HG03575 (cell line): ENCODE measurements around the gene PA2G4.
"Not testable (repeated sequence)": the region's sequence is repeated elsewhere in the genome, so short reads cannot be mapped to it uniquely, and the experiment has no call there.

Source experiments
- ATAC-seq: cut with Tn5 transposase; IDR thresholded peaks from one replicate; pipeline ENCODE4 v1.9.1; 2021; ENCODE audit not compliant: unreplicated experiment, insufficient number of reproducible peaks, low FRiP score; ENCODE audit errors: extremely low read depth

PA2G4 gene

DNA sequence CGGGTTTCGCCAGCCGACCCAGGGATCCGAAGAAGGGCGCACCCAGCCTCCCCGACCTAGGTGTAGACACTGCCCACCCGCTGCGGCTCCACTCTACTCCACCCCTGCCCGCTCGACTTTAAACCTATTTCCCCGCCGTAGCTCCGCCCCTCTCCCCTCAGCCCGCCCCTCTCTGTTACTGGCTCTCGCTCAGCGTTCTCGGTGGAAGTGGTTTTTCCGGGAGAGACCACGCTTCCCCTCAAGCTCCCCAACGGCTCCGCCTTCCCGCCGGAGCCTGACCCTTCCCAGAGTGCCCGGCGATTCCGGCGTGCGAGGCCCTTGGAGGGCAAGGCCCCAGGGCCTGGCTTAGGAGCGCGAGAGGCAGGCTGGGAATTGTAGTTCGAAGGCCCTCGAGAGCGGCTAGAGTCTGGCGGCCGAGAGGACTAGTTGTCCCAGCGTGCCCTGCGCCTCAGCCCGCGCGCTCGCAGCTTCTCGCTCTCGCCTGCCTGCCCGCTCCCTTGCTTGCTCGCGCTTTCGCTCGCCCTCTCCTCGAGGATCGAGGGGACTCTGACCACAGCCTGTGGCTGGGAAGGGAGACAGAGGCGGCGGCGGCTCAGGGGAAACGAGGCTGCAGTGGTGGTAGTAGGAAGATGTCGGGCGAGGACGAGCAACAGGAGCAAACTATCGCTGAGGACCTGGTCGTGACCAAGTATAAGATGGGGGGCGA is at the start of gene PA2G4:
Gene PA2G4 (plus strand): TSS at position 451 of the 706 bp plus-strand sequence. CDS start 179 bp downstream, at position 630.
- ATAC-seq, result peak; percentile 76

- not testable (repeated sequence) for ATAC-seq
Measured at GRCh38 chr12:56059964-56060363, 44.4 kb upstream of the PA2G4 start.

GRCh38 chr12:56061982-56062381 is 42.4 kb upstream of the PA2G4 start:
- ATAC-seq, result no peak

DNA sequence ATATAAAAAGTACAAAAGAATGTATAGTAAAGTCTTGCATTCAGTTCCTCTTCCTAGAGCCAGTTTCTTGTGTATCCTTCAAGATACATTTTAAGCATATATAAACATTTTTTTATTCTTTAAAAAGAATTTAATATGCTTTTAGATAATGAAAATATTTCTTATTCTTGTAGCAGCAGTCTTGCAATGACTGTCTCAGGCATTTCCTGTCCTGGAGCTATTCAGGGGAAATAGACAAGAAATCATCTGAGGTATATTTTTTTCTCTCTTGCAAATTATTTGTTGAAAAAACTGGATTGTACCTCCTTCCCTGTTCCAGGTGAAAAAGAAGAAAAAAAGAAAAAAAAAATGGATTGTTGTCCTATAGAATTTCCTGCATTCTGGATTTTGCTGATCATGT is 41.4 kb upstream of the PA2G4 start:
- no peak for ATAC-seq

DNA sequence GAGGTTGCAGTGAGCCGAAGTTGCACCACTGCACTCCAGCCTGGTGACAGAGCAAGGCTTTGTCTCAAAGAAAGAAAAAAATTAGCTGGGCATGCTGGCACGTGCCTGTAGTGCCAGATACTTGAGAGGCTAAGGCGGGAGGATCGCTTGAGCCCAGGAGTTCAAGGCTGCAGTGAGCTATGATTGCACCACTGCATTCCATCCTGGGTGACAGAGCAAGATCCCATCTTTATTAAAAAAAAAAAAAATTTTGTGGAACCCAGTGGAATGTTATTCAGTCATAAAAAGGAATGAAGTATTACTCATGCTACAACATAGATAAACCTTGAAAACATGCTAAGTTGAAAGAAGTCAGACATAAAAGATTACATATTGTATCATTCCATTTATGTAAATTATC is 32.7 kb upstream of the PA2G4 start:
- no peak for ATAC-seq

DNA sequence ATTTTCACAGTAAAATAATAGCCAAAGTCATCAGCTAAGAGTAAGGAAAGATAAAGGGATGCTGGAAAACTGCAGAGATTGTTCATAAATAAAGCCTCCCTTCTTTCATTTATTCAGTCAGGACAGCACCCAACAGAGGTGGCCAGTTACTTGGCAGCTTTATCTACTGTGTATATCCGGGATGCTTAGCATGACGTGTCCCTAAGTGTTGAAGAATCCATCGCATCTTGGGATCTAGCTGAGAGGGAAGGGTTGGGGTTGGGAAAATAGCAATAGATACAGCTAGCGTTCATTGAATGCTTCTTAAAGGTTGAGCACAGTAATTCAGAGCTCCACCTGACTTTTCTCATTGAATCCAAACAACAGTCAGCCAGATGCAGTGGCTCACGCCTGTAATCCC is 30.0 kb upstream of the PA2G4 start:
- no peak for ATAC-seq

DNA sequence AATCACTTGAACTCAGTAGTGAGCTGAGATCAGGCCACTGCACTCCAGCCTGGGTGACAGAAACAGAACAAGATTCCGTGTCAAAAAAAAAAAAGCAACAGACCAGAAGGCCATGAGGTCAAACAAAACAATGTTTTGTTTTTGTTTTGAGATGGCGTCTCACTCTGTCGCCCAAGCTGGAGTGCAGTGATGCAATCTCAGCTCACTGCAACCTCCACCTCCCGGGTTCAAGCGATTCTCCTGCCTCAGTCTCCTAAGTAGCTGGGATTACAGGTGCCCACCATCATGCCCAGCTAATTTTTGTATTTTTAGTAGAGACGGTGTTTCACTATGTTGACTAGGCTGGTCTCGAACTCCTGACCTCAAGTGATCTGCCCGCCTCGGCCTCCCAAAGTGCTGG is 26.4 kb upstream of the PA2G4 start:
- ATAC-seq, result not testable (repeated sequence)

GRCh38 chr12:56078427-56078826 is 25.9 kb upstream of the PA2G4 start:
- no peak for ATAC-seq

DNA sequence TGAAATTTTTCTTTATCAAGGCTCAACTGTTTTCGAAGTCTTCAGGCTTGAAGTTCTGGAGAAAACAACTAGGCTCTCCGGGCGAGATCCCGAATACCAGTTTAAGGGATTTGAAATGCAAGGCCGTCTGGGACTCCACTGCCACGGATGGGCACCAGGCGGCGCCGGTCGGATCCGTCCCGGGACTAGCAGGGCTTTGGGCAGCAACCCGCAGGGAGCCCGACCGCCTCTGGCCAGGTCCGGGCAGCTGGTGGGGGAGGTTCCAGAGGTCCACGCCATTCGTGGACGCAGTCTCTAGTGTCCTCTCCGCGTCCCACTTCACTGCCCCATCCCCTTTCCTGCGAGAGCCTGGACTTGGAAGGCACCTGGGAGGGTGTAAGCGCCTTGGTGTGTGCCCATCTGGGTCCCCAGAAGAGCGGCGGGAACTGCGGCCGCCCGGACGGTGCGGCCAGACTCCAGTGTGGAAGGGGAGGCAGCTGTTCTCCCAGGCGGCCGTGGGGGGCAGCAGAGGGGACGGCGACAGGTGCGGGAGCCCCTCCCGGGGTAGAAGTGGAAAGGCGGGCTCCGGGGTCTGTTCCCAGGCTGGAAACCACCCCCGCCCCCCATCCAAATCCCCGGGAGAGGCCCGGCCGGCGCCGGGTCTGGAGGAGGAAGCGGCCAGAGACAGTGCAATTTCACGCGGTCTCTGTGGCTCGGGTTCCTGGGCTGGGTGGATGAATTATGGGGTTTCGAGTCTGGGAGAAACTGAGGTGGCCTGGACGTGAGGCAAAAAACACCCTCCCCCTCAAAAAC is 25.2 kb upstream of the PA2G4 start:
- no peak for ATAC-seq

GRCh38 chr12:56079723-56080555 is 24.4 kb upstream of the PA2G4 start, which contains the start of gene ERBB3:
Gene ERBB3 (plus strand): TSS chr12:56080165. CDS start chr12:56080301, 136 bp downstream.
- no peak for ATAC-seq

DNA sequence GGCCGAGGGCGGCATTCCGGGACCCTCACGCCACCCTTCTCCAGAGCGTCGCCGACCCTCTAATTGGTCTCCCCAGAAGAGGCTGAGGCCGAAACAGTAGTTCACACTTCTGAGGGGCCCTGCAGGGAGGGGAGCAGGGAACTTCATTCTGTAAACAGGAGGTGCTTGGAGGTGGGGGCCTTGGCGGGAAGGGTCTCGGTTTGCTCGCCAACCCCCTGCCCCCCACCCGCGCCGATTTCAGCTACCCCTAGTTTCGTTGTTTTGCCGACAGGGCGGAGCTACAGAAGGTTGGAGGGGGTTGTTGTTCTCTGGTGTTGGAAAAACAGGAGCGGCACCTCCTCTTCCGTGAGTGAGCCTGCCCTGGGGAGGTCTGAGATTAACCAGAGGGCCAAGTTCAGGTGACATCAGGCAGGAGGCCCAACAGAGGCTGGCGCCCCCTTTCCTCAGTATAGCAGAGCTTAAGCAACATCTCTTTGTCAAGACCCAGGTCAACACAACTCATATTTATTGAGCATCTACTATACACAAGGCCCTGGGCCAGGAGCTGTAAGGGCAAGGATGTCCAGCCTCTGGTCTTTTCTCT is 23.7 kb upstream of the PA2G4 start:
- no peak for ATAC-seq

- no peak for ATAC-seq
Measured at GRCh38 chr12:56081393-56082347, 22.7 kb upstream of the PA2G4 start.

GRCh38 chr12:56082382-56082781 is 22.0 kb upstream of the PA2G4 start:
- no peak for ATAC-seq

- ATAC-seq, result no peak
Measured at GRCh38 chr12:56082967-56083366, 21.4 kb upstream of the PA2G4 start.

- no peak for ATAC-seq
Measured at GRCh38 chr12:56084958-56085543, 19.3 kb upstream of the PA2G4 start.

DNA sequence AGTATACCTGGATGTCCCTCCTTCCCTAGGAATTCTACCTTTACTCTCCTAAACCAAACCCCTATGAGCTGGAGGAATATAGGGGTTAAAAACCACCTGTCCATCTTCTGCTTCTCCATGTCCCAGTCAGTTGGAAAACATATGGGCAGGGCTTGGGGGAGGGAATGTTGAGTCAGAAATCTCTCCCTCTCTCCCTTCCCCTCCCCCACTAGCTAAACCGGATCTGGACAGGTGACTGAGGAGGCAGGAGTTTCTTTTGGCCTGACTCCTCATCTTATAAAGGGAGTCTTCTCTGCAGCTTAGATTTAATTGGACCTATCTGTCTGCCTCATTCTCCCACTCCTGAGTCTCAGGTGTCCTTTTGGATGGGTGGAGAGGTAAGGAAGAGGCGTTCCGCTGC is 18.3 kb upstream of the PA2G4 start:
- no peak for ATAC-seq

DNA sequence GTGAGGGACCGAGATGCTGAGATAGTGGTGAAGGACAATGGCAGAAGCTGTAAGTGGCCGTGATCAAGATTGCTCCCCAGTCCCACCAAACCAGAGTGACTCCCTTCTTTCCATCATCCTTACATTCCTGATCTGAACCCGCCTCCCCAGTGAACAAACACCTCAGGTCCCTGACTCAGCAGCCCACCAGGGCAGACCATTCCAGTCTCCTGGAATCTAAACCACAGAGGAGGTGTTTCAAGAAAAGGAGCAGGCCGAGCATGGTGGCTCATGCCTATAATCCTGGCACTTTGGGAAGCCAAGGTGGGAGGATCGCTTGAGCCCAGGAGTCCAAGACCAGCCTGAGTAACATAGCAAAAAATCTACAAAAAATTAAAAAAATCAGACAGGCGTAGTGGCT is 17.8 kb upstream of the PA2G4 start:
- ATAC-seq, result no peak

- no peak for ATAC-seq
Measured at GRCh38 chr12:56087220-56087619, 17.1 kb upstream of the PA2G4 start.
